ENCODE measurements around the gene LTBP3. TPM values are rescaled to one million over a fixed set of nuclear protein-coding genes. Genes with fewer than 3 reads are reported as not detected.

Gene LTBP3
- total and polyA plus RNA-seq, 2 donors (not counting 3 experiments of a cell fraction or from before 2014, with no cell fraction given), result 120 to 209 TPM

DNA sequence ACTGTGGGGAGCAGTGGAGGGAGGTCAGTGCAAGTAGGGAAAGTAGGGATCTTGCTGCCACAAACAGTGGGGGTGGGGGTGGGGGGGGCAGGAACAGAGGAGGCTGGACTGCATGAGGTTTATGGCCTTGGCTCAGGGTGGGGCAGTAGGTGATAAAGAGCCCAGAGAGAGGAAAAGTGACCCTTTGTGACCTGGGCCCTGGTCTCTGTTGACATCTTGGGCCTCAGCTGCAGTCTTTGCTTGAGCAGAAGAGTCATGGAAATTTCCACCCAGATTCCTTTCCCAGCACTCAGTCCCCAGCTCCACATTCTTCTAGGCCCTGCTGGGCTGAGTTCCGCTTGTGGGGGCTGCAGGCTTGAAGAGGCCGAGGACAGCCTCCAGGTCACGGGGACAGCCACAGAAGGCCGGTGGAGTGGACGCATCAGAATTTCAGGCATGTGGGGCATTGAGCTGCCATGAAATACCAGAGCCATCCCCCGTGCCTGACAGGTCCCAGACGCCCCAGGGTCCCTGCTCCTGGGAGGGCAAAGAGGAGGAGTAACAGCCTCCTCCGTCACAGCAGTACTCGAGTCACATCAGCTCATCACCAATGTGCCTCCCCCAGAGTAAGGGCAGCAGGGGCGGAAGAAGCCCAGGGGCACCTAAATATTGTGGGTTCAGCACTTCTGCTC, 69.0 kb downstream of the LTBP3 start:
- H2AFZ ChIP-seq (ENCODE audit: low read depth, low read length), result no peak overlapping the region

More for the DNA sequence above, 69.0 kb downstream of the LTBP3 start:
- Histone ChIP-seq H3K4me1 (ENCODE audit: control insufficient read depth, extremely low read depth, insufficient read depth, low read length) (peaks cover 74% of the 10 kb centered on the region), H3K9ac (replicated peaks; ENCODE audit: extremely low read depth, insufficient read depth, low read length) (peak overlapping the region; percentile 63), H3K27me3 (ENCODE audit: control insufficient read depth in 2 of 2, insufficient read depth in 2 of 2, low read length in 2 of 2) (no peaks in the 10 kb centered on the region), H4K20me1 (replicated peaks; ENCODE audit: control insufficient read depth, extremely low read depth, insufficient read depth, low read length) (no peaks in the 10 kb centered on the region), H3K4me2 (ENCODE audit: insufficient read depth, low read length) (no peak overlapping the region), H3K36me3 (ENCODE audit: control insufficient read depth in 2 of 2, extremely low read depth in 1 of 2, insufficient read depth in 2 of 2, low read length in 2 of 2) (no peaks in the 10 kb centered on the region), H3K9me1 (replicated peaks; ENCODE audit: control insufficient read depth, extremely low read depth, insufficient read depth, low read length) (no peaks in the 10 kb centered on the region), H3K79me2 (ENCODE audit: control insufficient read depth, insufficient read depth, low read length) (no peaks in the 10 kb centered on the region), H3K27ac (ENCODE audit: insufficient read depth, low read depth, low read length) (peak overlapping the region; percentile 81), H3K9me3 (replicated peaks; ENCODE audit: control insufficient read depth, insufficient read depth, low read length) (no peaks in the 10 kb centered on the region), H3K4me3 (replicated peaks in 1 of 3; ENCODE audit: insufficient read depth in 1 of 3, low read depth in 1 of 3, low read length in 3 of 3) (no peak overlapping the region)
- FAIRE-seq, result no peak
- intact Hi-C loops (cut with micrococcal nuclease) (no loop called here), dilution Hi-C loops (cut with MboI; ENCODE audit: extremely low pct_ligation_motif_present, low sequenced_read_pairs) (no loop called here)
- no peak for TF ChIP-seq EZH2 (IDR thresholded peaks at IDR 0.05; ENCODE audit: borderline replicate concordance, low read depth, low read length, severe bottlenecking)
- TF ChIP-seq MYC (IDR thresholded peaks at IDR 0.05; ENCODE audit: low read depth, low read length), result no peak
- TF ChIP-seq GATA2 (IDR thresholded peaks at IDR 0.05; ENCODE audit: insufficient read depth, insufficient read length, low read depth, low read length), result no peak
- DNase-seq (ENCODE audit: low read depth, low spot score), result peak; percentile 53
- ChIA-PET CTCF (interaction anchor here (0.8 to 13.9 kb wide), 5 partner anchors 11 to 214 kb away, joined by 3 to 247 read pairs (median 7); partner anchors contain the start of gene MALAT1), POLR2A (interaction anchor here (0.8 to 9.4 kb wide), 4 partner anchors 9 to 66 kb away, joined by 3 to 204 read pairs (median 8); partner anchors contain the start of genes MALAT1 and NEAT1)
- no TSS peak for BruUV-seq (replicated peaks)

Small RNA genes within 50 kb of the gene (small RNA-seq; reads per million reads assigned to genes)
- not detected for gene AP001362.1 (ENCODE audit: insufficient read depth, insufficient read length, low read depth, low replicate concordance)
- gene RF01684 (ENCODE audit: insufficient read depth, insufficient read length, low read depth, low replicate concordance), result not detected

Other genes starting within 250 kb of the LTBP3 start
- gene CDC42EP2, start 243.5 kb downstream of the LTBP3 start, total RNA-seq, result 23.4 and 23.9 TPM in 2 replicates
- 26.4 and 33.3 TPM in 2 replicates for gene CDC42EP2, start 243.5 kb downstream of the LTBP3 start, polyA plus RNA-seq
- gene DPF2, start 224.5 kb downstream of the LTBP3 start, total RNA-seq, result 48.9 and 58.7 TPM in 2 replicates
- gene DPF2, start 224.5 kb downstream of the LTBP3 start, polyA plus RNA-seq, result 62.2 and 73.3 TPM in 2 replicates
- 0.27 TPM in 1 of 2 replicates, not detected in the other for gene TIGD3, start 203.6 kb downstream of the LTBP3 start, total RNA-seq
- 0.18 TPM in 2 replicates for gene TIGD3, start 203.6 kb downstream of the LTBP3 start, polyA plus RNA-seq
- 3.1 and 4.8 TPM in 2 replicates for gene SLC25A45, start 175.7 kb downstream of the LTBP3 start, total RNA-seq
- gene SLC25A45, start 175.7 kb downstream of the LTBP3 start, polyA plus RNA-seq, result 1.2 TPM in 2 replicates
- gene FRMD8, start 171.7 kb downstream of the LTBP3 start, total RNA-seq, result 53.9 and 57.7 TPM in 2 replicates
- gene FRMD8, start 171.7 kb downstream of the LTBP3 start, polyA plus RNA-seq, result 36.4 and 45.3 TPM in 2 replicates
- gene NEAT1, start 135.6 kb downstream of the LTBP3 start, total RNA-seq, result 957 and 1,053 TPM in 2 replicates
- 34.4 and 43.3 TPM in 2 replicates for gene NEAT1, start 135.6 kb downstream of the LTBP3 start, polyA plus RNA-seq
- gene MALAT1, start 59.3 kb downstream of the LTBP3 start, total RNA-seq, result 7,529 and 7,700 TPM in 2 replicates
- 394 and 491 TPM in 2 replicates for gene MALAT1, start 59.3 kb downstream of the LTBP3 start, polyA plus RNA-seq
- gene SCYL1, start 33.3 kb downstream of the LTBP3 start, total RNA-seq, result 88.2 and 88.7 TPM in 2 replicates
- gene SCYL1, start 33.3 kb downstream of the LTBP3 start, polyA plus RNA-seq, result 126 and 153 TPM in 2 replicates
- 40.8 and 46.9 TPM in 2 replicates for gene ZNRD2, start 12.1 kb upstream of the LTBP3 start, total RNA-seq
- 96.2 and 96.7 TPM in 2 replicates for gene ZNRD2, start 12.1 kb upstream of the LTBP3 start, polyA plus RNA-seq
- gene FAM89B, start 14.2 kb upstream of the LTBP3 start, total RNA-seq, result 63.1 and 63.8 TPM in 2 replicates
- gene FAM89B, start 14.2 kb upstream of the LTBP3 start, polyA plus RNA-seq, result 153 and 193 TPM in 2 replicates
- 18.8 and 19.7 TPM in 2 replicates for gene EHBP1L1, start 17.7 kb upstream of the LTBP3 start, total RNA-seq
- 12.7 and 18.5 TPM in 2 replicates for gene EHBP1L1, start 17.7 kb upstream of the LTBP3 start, polyA plus RNA-seq
- gene KCNK7, start 37.4 kb upstream of the LTBP3 start, total RNA-seq, result 0.60 and 1.3 TPM in 2 replicates
- 0.17 and 0.19 TPM in 2 replicates for gene KCNK7, start 37.4 kb upstream of the LTBP3 start, polyA plus RNA-seq
- 160 and 182 TPM in 2 replicates for gene MAP3K11, start 55.9 kb upstream of the LTBP3 start, total RNA-seq
- 131 and 148 TPM in 2 replicates for gene MAP3K11, start 55.9 kb upstream of the LTBP3 start, polyA plus RNA-seq
- gene PCNX3, start 57.4 kb upstream of the LTBP3 start, total RNA-seq, result 53.8 and 53.9 TPM in 2 replicates
- gene PCNX3, start 57.4 kb upstream of the LTBP3 start, polyA plus RNA-seq, result 42.6 and 53.5 TPM in 2 replicates
- gene SIPA1, start 79.7 kb upstream of the LTBP3 start, total RNA-seq, result 119 and 128 TPM in 2 replicates
- 67.5 and 96.5 TPM in 2 replicates for gene SIPA1, start 79.7 kb upstream of the LTBP3 start, polyA plus RNA-seq
- 105 and 106 TPM in 2 replicates for gene RELA, start 104.6 kb upstream of the LTBP3 start, total RNA-seq
- gene RELA, start 104.6 kb upstream of the LTBP3 start, polyA plus RNA-seq, result 78.7 and 89.5 TPM in 2 replicates
- gene KAT5, start 153.9 kb upstream of the LTBP3 start, total RNA-seq, result 48.8 and 50.2 TPM in 2 replicates
- gene KAT5, start 153.9 kb upstream of the LTBP3 start, polyA plus RNA-seq, result 31.4 and 35.8 TPM in 2 replicates
- 46.4 and 62.0 TPM in 2 replicates for gene RNASEH2C, start 162.4 kb upstream of the LTBP3 start, total RNA-seq
- gene RNASEH2C, start 162.4 kb upstream of the LTBP3 start, polyA plus RNA-seq, result 110 and 113 TPM in 2 replicates
- 15.3 and 15.5 TPM in 2 replicates for gene AP5B1, start 222.6 kb upstream of the LTBP3 start, total RNA-seq
- 9.2 and 13.0 TPM in 2 replicates for gene AP5B1, start 222.6 kb upstream of the LTBP3 start, polyA plus RNA-seq
- not detected in 2 replicates for gene OVOL1, start 228.7 kb upstream of the LTBP3 start, total RNA-seq
- gene OVOL1, start 228.7 kb upstream of the LTBP3 start, polyA plus RNA-seq, result not detected in 2 replicates

Measured in endothelial cell of umbilical vein (primary cell).